Activated T-helper 1 cell treated with Interleukin-2 at 50 U/mL for 16 hours (primary cell): ENCODE data around the gene EVL.
A peak's percentile ranks its signal among the peaks of the same experiment; 100 is the strongest.

Source experiments
- DNase-seq: peaks from one replicate; pipeline ENCODE4 v3.0.0-alpha.2; 2020; ENCODE audit warnings: low read depth

The EVL gene

DNA sequence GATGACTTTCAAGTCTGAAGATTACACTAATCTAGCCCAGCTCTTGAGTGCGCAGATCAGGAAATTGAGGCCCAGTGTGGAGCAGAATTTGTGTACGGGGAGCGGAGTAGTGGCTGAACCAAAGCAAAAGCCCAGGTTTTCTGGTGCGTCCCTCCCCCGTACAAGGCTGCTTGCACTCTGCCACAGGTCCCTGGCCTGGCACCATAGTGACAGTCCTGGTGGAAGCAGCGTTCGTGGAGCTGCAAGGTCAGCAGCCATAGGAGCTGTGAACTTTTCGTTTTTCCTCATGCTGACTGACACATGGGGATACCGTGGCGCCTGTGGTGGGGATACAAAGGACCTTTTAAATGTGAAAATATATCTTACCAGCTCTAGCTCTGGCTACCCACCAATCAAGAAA is 1.7 kb downstream of the EVL start:
- no peak for DNase-seq

DNA sequence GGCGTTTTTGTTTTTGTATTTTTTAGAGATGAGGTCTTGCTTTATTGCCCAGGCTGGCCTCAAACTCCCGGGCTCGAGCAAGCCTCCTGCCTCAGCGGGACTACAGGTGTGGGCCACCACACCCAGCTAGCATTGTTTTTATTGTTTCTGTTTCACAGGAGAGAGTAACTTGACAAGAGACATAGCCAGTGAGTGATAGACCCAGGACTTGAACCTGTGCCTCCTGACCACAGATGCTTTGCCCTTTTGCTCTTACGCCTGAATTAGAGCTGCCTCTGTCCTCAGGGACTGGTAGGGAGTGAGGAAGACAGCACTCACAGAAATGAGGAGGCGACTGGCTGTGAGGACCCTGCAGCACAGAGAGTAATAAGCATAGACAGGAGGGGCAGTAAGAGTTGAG is 2.3 kb downstream of the EVL start:
- no peak for DNase-seq

DNA sequence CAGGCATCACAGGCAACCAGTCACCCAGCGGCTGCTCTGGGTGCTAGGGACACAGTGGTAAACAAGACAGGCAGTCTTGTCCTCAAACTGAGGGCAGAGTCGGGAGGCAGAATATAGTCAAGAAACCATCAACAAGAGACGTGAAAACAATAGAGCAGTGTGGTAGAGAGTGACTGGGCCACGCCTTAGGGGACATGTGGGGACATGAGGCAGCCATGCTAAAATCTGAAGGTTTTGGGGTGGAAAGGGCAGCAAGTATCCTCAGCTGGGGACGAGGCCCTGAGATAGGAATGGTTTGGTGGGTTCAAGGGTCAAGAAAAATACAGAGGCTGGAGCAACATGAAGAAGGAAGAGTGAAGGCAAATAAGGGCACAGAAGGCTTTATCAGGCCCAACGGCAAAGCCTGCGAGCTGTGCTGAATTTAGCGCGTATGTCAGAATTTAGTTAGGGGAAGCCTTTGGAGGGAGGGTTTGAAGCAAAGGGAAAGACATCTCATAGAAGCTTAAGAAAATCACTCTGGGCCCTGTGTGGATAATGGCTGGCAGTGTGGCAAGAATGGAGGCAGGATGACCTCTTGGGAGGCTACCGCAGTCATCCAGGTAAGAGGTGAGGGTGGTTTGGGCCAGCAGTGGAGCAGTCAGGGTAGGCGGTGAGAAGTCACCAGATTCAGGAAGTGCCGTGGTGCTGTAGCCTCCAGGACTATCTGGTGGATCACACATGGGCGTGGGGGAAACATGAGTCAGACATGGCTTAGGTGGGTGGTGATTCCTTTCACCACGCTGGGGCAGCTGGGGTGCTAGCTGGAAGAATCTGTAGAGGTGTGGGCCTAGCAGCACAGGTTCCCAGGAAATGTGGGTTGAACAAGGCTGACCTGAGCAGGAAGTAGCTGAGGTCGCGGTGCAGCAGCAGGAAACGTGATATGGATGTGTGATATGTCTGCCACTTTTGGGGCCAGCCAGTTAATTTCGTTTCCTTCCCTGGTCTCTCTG is 3.0 kb downstream of the EVL start:
- DNase-seq: peak; percentile 83

DNA sequence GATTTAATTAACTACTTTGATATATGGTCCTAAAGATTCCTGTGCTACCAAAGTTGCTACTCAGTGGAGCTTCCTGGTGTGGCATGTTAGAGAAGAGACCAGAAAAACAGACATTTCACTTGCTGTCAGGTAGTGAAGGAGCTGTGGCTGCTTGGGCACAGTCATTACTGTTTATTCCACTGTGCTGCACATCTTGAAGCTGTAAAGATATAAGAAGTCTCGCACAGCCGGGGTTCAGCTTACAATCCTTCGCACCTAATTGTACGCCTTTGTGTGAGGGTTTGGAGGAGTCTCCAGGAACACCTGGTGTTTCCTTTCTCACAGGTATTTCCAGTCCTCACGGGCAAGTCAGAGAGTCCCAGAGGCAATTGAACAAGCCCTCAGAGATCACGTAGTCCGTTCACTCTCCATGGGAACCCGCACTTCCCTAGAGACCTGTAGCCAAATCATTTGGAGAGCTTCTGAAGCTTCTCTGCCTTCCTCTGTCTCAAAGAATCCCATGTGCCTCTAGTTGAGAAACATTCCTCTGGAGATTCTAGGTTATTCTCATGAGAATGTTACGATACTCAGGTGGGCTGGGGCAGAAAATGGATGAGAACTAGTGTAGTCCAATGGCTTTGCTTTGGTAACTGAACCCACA is 4.1 kb downstream of the EVL start:
- no peak for DNase-seq

DNA sequence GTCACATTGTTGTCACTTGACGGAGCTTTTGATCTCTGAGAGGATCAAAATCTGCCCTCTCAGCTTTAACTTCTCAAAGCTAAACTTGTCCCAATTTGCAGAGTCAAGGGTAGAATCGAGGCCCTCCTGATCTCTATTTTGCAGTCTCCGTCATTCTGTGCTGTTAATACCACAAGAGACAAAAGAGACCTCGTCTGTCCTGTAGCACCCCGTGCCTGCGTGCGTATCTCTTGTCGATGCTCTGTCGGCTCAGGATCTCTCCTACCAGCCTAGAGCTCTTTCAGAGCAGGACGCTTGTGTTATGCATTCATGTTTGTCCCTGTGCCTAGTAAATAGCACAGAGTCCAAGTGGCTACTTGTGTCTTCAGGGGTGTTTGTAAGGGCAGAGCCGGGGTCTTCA is 5.1 kb downstream of the EVL start:
- no peak for DNase-seq

DNA sequence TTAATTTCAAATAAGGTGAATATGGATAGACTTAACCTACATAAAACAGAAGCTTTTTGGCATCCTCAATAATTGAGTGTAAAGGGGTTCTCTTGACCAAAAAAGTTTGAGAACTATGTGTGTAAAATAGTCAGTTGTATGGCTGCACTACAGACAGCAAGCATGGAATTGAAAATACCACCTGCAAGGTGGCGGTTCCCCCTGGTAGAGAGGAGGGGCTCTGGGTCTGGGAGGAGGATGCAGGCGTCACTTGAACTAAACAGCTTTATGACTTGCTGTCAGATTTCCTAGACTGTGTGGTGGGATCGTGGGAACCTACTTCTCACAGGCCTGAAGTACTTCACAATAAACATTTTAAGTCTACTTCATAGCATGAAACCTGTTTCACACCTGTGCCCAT is 6.3 kb downstream of the EVL start:
- no peak for DNase-seq

DNA sequence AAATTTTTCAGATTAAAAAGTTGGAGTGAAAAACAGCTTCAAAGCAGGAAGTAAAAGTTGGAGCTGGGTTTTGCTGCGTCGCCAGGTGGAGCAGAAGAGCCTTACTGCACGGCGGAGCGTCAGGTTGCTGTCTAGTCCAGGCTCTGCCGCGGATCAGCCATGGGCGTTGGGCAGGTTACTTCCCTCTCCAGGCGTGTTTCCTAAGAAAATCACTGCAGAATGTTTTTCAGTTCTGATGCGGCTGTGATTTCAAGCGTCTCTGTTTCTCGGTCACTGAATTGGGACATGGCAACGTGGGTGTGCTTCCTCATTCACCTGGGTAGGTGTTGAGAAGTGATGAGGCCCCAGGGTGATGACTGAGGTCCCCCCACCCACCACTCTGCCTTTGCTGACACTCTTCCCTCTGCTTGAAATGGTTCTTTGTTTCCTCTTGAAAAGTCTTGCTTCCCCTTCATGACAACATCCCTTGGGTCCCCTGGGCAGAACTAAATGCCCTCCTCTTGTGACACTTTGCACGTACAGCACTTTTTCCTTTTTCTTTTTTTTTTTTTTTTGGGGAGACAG is 7.6 kb downstream of the EVL start:
- peak; percentile 53 for DNase-seq

DNA sequence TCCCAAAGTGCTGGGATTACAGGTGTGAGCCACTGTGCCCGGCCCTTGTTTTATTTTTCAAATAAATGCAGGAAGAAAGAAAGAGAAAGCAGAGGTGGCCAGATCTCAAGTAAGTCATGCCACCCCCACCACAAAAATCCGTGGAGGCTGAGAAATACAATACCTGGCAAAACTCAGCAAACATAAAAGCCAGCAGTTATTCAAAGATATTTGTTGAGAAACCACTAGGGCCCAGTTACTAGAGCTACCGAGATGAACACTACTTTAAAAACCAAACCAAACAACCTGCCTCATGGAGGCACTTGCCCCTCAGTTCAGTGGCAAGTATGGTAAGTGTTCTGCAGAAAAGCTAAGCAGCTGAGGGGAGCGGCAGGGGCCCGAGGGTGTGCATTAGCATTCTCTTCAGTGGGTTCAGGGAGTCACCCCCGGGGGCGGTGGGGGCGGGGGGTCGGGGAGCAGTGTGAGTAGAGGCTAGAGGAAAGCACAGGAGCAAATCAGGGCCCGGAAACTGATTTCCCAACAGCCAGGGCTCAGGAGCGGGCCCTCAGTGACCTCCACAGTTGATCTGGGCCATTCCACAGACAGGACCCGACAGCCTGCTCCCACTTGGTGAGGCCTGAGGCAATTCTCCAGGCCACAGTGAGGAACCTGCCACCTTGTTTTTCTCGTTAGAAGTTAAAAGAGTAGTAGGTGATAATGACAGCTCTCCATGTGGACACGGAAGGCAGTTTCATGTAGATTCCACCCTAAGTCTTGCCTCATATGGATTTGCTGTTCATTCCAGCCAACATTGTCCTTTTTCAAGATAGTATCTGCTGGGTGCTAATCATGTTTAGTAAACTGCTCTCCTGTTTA is 8.6 kb downstream of the EVL start:
- DNase-seq: no peak

DNA sequence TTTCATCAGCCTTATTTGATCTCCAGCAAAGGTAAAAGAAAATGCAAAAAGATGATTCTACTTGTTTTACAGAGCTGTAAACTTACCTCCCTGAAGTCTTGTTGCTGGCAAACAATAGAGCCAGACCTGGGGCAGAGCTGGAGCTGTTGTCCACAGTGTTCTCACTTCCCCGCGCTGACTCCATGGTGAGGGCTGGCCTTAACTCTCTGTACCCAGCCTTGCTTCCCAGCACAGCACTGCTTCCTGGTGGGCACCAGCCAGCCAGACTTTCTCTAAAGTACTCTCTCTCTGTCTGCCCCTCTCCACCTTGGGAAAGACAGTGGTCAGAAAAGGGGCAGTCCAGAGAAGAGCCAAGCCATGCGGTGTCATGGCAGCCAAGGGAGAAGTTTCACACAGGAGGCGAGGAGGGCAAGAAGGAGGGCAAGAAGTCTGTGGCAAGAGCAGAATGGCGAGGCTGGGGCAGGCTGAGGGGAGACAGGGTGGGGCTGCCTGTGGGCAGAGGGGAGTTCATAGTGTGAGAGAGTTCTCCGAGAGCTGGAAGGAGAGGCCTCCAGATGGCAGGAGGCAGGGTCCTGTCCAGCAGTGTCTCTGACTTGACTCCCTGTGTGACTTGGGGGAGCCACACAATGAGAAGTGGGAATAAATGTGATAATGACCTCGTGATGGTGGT is 9.3 kb downstream of the EVL start:
- DNase-seq: no peak

DNA sequence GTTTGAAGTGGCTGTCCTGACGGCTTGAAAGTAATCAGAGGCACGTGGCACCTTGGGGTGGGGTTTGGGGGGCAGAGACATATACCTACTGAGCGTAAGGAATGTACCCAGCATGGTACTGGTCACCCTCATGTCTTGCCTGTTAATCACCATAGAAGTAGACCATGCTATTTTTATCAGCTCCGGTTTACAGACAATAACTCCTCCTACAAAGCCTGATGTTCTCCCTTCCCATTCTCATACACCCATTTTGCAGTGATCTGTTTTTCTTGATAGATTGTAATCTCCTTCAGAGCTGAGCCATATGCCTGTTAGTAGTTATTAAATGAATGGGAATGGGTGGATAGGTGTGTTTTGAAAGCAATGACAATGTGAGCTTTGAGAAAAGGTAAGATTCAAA is 10.5 kb downstream of the EVL start:
- no peak for DNase-seq

DNA sequence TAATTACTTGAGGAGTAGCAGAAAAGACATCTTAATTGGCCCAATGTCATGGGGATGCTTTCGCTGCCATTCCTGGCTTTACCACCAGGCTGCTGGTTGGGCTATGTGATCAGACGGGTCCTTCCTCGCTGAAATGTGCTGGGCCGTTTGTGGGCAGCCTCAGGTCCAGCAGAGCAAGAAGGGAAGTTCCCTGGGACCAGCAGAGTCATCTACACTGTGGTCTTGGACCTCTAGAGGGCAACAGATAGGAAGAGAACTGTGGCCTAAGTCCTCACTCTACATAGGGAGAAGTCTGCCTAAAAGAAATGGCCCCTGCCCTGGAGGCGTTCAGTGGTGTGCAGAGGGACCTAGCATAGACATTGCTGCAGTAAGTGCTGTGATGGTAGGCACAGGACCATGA is 10.9 kb downstream of the EVL start:
- DNase-seq: no peak

DNA sequence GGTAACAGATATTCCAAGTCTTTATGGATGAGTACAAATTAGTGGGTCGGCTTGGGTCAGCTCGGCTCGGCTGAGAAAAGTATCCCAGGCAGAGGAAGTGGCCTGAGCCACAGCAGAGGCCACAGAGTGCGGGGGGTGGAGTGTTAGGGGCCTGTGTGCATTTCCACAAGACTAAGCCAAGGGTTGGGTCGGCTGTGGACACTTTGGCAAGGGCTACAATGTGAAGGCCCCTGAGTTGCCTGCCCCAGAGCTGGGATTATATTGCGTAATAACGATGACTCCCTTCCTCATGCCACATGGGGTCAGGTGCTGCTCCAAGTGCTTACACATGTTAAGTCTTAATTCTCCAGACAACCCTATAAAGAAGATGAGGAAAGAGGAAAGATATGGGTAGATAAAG is 11.4 kb downstream of the EVL start:
- no peak for DNase-seq

DNA sequence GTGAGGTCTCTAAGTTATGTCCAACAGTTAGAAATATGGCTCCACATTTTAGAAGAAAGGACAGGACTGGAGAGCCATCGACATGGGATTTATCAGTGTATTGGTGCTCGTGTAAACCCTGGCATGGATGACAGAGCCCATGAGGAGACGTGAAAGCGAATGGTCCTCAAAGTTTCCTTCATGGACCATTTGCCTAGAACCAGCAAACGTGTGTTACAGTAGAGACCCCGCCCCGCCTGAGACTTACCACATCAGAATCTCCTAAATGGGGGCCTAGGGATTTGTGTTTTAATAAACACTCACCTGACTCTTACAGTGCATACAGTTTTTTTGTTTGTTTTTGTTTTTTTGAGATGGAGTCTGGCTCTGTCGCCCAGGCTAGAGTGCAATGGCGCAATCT is 12.2 kb downstream of the EVL start:
- DNase-seq: no peak

DNA sequence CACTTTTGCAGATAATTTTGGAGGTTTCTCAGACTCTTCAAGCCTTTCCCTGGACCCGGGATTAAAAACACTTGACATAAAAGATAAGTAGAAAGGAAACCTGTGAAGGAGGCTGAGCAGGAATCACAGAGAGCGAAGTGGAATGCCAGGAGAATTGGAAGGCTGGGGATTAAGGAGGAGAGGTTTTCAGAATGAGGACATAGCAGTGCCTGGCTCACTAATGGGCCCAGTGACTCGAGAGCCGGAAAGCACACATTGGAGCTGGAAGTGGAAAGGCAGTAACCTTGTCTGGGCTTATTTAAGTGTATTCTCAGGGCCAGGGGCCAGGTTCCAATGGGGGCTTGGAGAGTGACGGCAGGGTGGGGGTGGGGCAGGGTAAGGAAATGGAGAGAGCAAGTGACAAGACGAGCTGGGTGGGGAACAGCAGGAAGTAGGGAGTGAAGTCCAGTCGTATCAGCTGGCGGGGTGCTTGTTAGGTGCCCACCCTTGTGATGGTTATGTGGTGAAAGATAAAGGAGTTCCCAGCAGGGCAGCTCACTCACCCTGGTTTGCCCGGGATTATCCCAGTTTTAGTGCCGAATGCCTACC is 13.1 kb downstream of the EVL start:
- no peak for DNase-seq

DNA sequence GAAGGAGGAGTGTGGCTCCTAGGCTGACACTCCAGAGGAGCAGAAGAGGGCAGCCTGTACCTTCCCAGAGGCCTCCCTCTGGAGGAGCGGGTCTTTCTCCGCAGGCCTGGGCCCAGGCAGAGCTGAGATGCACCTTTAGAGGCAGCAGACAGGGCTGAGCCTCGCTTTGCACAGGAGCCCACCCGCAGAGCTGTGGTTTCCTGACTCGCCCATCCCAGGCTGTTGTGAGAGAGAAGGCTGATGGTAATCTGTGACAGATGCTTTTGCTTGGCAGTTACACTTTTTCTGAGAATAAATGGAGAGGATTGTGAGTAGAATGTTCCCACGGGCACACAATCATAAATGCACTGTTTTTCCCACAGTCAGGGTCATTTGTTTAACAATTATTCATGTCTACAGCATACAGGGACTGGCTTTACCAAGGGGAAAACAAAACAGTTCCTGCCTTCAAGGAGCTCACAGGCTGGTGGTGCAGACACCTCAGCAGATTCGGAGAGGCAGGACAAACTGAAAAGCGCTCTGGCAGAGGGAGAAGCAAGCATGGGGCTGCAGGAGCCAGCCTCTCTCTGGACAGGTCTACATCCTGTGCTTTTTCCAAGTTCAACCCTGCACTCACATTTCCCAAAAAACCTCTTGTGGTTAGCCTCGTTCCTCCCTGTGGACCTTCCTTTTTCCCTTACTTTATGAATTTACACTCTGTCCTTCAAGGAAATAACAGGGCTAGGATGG is 13.9 kb downstream of the EVL start:
- peak; percentile 76 for DNase-seq

DNA sequence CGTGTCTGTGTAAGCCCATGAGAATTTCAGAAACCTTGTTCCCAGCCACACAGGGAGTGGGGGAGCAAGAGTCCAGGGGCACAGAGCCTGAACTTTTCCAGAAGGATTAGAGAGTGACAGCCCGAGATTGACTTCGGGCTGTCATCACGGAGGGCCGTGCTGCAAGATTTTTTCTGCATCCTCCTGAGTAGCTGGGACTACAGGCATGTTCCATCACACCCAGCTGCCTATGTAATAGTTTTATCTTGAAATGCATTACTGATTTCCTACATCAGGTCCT is 14.4 kb downstream of the EVL start:
- no peak for DNase-seq

DNA sequence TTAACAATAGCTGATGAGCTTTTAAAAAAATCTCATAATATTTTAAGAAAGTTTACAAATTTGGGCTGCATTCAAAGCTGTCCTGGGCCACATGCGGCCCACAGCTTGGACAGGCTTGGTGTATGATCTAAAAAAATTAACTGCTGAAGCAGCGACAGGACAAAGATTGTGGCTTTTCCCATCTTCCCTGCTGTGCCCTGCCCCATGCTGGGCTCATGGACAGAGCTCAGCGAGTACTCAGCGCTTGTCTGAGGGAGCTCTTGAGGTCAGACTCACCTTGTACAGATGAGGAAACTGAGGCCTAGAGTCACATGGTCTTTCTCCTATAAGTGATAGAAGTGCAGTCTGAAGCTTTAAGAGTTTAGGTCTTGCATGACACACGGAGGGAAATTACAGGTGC is 15.0 kb downstream of the EVL start:
- no peak for DNase-seq

DNA sequence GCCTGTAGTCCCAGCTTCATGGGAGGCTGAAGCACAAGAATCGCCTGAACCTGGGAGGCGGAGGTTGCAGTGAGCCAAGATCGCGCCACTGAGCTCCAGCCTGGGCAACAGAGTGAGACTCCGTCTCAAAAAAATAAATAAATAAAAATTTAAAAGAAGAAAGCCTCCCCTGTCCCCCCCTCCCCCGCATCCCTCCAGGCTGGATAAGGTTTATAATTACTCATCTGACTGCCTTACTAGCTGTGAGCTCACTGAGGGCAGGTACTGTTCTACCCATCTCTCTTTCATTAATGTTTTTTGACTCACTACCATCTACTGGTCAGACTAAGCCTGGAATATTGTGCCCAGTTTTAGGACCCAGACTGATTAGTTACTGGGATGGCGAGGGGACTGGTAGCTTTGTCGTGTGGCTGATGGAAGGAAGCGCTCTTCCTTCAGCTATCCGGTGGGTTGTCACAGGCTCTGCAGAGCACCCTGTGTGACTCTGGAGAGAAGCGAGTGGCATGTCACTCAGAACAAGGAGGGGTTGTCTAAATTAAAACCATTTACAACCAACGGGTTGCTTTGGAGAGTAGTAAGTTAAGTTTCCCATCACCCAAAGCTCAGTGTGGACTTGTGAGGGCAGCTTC is 16.9 kb downstream of the EVL start:
- DNase-seq: no peak

DNA sequence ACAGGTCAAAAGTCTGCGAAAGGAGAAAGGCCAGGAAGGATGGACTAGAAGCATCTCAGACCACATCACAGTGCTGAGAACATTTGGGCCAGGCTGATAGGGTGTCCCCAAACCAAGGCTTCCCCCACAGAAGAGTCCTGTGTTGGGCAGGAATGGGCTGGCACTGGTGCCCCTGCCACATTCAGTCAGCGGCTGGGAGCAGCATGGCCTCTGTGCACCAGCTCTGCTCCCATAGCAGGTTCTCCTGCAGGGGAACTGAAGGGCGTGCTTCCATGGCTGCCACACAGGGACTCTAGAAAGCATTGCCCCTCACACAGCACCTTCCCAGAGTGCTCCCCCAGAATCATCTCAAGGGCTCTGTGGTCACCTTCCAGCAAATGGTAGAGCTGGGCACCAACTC is 17.5 kb downstream of the EVL start:
- DNase-seq: no peak

DNA sequence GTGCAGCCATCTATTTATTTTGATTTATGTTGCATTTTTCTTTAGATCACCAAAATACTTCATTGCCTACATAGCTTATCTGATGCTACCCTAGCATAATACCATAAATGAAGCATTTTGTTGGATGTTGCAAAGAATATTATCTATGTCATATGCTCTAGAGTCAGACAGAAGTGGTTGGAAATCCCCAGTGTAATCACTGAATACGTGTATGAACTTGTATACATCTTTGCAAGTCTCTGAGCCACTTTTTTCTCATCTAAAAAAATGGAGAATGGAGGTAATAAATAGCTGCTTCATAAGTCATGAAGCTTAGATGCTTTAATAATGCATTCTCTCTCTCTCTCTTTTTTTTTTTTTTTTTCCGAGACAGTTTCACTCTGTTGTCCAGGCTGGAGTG is 18.5 kb downstream of the EVL start:
- DNase-seq: no peak
